Measurements from ENCODE around the gene NAAA.

DNA sequence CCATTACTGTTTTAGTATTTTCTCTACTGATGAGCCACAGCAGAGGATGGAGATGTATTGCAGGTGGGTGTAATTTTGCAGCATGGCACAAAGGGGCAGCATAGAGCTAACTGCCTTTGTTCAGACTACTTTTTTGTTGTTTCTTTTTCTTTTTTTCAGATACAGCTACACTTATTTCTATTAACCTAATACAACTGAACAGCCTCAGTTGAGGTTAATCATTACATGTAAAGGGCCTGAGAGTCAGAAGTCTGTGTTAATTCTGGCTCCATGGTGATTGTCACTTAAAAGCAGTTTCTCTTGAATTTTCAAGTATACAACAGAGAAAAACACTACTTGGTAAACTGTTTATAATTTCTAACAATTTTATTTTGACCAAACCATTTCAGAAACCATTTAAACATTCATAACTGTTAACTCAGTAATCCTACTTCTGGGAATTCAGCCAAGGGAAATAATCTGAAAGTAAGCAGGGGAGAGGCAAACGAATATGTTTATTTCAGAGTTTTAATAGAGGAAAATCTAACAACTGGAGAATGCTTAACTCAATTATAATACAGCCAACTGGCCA, 24.6 kb downstream of the NAAA start:
- TF ChIP-seq, protein P1, sequence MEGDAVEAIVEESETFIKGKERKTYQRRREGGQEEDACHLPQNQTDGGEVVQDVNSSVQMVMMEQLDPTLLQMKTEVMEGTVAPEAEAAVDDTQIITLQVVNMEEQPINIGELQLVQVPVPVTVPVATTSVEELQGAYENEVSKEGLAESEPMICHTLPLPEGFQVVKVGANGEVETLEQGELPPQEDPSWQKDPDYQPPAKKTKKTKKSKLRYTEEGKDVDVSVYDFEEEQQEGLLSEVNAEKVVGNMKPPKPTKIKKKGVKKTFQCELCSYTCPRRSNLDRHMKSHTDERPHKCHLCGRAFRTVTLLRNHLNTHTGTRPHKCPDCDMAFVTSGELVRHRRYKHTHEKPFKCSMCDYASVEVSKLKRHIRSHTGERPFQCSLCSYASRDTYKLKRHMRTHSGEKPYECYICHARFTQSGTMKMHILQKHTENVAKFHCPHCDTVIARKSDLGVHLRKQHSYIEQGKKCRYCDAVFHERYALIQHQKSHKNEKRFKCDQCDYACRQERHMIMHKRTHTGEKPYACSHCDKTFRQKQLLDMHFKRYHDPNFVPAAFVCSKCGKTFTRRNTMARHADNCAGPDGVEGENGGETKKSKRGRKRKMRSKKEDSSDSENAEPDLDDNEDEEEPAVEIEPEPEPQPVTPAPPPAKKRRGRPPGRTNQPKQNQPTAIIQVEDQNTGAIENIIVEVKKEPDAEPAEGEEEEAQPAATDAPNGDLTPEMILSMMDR (IDR thresholded peaks at IDR 0.05 in 2 of 3, conservative IDR thresholded peaks at IDR 0.05 in 1 of 3; ENCODE audit: borderline replicate concordance in 1 of 3, insufficient read depth in 1 of 3, low read depth in 2 of 3, low read length in 2 of 3): peak; percentile 62 to 88 (median 76)
- TF ChIP-seq EZH2 (IDR thresholded peaks at IDR 0.05) (no peak), TCF7L2 (IDR thresholded peaks at IDR 0.05; ENCODE audit: borderline replicate concordance, extremely low read depth, insufficient read depth, insufficient read length) (no peak), JUND (IDR thresholded peaks at IDR 0.05) (0 out of 2 replicates have a peak, but pooled peaks have one; percentile 13), EGR1 (IDR thresholded peaks at IDR 0.05; ENCODE audit: low read depth) (no peak), POLR2A (IDR thresholded peaks at IDR 0.05; ENCODE audit: borderline replicate concordance, extremely low read depth, insufficient read depth, insufficient read length) (no peak), CBX3 (IDR thresholded peaks at IDR 0.05; ENCODE audit: low read depth) (0 out of 2 replicates have a peak, but pooled peaks have one; percentile 13), POLR2AphosphoS5 (IDR thresholded peaks at IDR 0.05; ENCODE audit: low read depth, low read length) (no peak)
- TF ChIP-seq, protein P2, sequence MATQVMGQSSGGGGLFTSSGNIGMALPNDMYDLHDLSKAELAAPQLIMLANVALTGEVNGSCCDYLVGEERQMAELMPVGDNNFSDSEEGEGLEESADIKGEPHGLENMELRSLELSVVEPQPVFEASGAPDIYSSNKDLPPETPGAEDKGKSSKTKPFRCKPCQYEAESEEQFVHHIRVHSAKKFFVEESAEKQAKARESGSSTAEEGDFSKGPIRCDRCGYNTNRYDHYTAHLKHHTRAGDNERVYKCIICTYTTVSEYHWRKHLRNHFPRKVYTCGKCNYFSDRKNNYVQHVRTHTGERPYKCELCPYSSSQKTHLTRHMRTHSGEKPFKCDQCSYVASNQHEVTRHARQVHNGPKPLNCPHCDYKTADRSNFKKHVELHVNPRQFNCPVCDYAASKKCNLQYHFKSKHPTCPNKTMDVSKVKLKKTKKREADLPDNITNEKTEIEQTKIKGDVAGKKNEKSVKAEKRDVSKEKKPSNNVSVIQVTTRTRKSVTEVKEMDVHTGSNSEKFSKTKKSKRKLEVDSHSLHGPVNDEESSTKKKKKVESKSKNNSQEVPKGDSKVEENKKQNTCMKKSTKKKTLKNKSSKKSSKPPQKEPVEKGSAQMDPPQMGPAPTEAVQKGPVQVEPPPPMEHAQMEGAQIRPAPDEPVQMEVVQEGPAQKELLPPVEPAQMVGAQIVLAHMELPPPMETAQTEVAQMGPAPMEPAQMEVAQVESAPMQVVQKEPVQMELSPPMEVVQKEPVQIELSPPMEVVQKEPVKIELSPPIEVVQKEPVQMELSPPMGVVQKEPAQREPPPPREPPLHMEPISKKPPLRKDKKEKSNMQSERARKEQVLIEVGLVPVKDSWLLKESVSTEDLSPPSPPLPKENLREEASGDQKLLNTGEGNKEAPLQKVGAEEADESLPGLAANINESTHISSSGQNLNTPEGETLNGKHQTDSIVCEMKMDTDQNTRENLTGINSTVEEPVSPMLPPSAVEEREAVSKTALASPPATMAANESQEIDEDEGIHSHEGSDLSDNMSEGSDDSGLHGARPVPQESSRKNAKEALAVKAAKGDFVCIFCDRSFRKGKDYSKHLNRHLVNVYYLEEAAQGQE (IDR thresholded peaks at IDR 0.05; ENCODE audit: low read depth): no peak
- TF ChIP-seq, protein P3, sequence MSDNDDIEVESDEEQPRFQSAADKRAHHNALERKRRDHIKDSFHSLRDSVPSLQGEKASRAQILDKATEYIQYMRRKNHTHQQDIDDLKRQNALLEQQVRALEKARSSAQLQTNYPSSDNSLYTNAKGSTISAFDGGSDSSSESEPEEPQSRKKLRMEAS (IDR thresholded peaks at IDR 0.05): no peak

Data from HCT116 (cell line).